SK-N-MC (cell line): ENCODE data around the gene ITSN1.
"Not testable (repeated sequence)": the region's sequence is repeated elsewhere in the genome, so short reads cannot be mapped to it uniquely, and the experiment has no call there.

Experiments used
- DNase-seq: peaks from one replicate; pipeline ENCODE4 v3.0.0-alpha.2; 2011; ENCODE audit warnings: low read depth, low spot score
- H3K27ac ChIP-seq: fragments of 200-600 bp; sonication (generic); 2 replicates; pipeline ENCODE4 v1.5.1; 2016; ENCODE audit warnings: mixed run types
- H3K36me3 ChIP-seq: fragments of 200-600 bp; sonication (generic); 2 replicates; pipeline ENCODE4 v1.6.1; 2017; ENCODE audit warnings: antibody characterized with exemption, low read length, mixed read lengths; ENCODE audit not compliant: insufficient read depth
- H3K4me3 ChIP-seq: fragments of 200-600 bp; sonication (generic); 2 replicates; pipeline ENCODE4 v1.5.1; 2016
- H3K9ac ChIP-seq: fragments of 200-600 bp; sonication (generic); 2 replicates; pipeline ENCODE4 v1.8.0; 2017; ENCODE audit warnings: mixed run types, mixed read lengths; ENCODE audit not compliant: insufficient read length
- H3K9me3 ChIP-seq: fragments of 200-600 bp; sonication (generic); 2 replicates; pipeline ENCODE4 v1.6.1; 2017; ENCODE audit warnings: low read depth, mild to moderate bottlenecking, antibody characterized with exemption, low read length, moderate library complexity, mixed read lengths
- EZH2 ChIP-seq: fragments of 200-600 bp; sonication (generic); IDR thresholded peaks from one replicate; pipeline ENCODE4 v1.6.1; 2017; ENCODE audit warnings: antibody characterized with exemption
- FOXP2 ChIP-seq: optimal IDR thresholded peaks from 2 replicates; pipeline ENCODE3; 2011; ENCODE audit warnings: mild to moderate bottlenecking, moderate library complexity; ENCODE audit not compliant: insufficient read depth; ENCODE audit errors: extremely low read length, control extremely low read depth
- POLR2AphosphoS5 ChIP-seq: IDR thresholded peaks from 2 replicates; pipeline ENCODE4 v1.6.1; 2012; ENCODE audit warnings: mild to moderate bottlenecking, low read depth, low read length, borderline replicate concordance

The ITSN1 gene

GRCh38 chr21:33856893-33857527, 214.7 kb downstream of the ITSN1 start:
- Histone ChIP-seq H3K36me3 (no peaks in the 10 kb centered on the region), H3K4me3 (no peak overlapping the region), H3K27ac (no peak overlapping the region), H3K9ac (no peak overlapping the region), H3K9me3 (no peaks in the 10 kb centered on the region)
- TF ChIP-seq POLR2AphosphoS5 (no peak), EZH2 (no peak), FOXP2 (no peak)
- DNase-seq: no peak

- DNase-seq: no peak
- H3K4me3 ChIP-seq: no peak overlapping the region
- TF ChIP-seq EZH2 (no peak), FOXP2 (no peak)
- H3K9ac ChIP-seq: no peak overlapping the region
- no peak overlapping the region for H3K27ac ChIP-seq
- no peaks in the 10 kb centered on the region for H3K36me3 ChIP-seq
- H3K9me3 ChIP-seq: no peaks in the 10 kb centered on the region
Observed at GRCh38 chr21:33857846-33858666, 215.8 kb downstream of the ITSN1 start.

GRCh38 chr21:33858667-33859372, 216.5 kb downstream of the ITSN1 start:
- H3K36me3 ChIP-seq: no peaks in the 10 kb centered on the region
- no peak for DNase-seq
- no peak overlapping the region for H3K27ac ChIP-seq
- TF ChIP-seq EZH2: no peak
- no peak for TF ChIP-seq FOXP2
- no peak for TF ChIP-seq POLR2AphosphoS5
- H3K9me3 ChIP-seq: no peaks in the 10 kb centered on the region
- H3K9ac ChIP-seq: no peak overlapping the region
- H3K4me3 ChIP-seq: no peak overlapping the region

- Histone ChIP-seq H3K27ac (no peak overlapping the region), H3K4me3 (no peak overlapping the region), H3K9me3 (no peaks in the 10 kb centered on the region), H3K36me3 (no peaks in the 10 kb centered on the region), H3K9ac (no peak overlapping the region)
- no peak for DNase-seq
- no peak for TF ChIP-seq POLR2AphosphoS5
- TF ChIP-seq FOXP2: no peak
- no peak for TF ChIP-seq EZH2
Observed at GRCh38 chr21:33859373-33860102, 217.2 kb downstream of the ITSN1 start.

- Histone ChIP-seq H3K4me3 (no peak overlapping the region), H3K9ac (no peak overlapping the region), H3K36me3 (no peaks in the 10 kb centered on the region), H3K9me3 (no peaks in the 10 kb centered on the region), H3K27ac (no peak overlapping the region)
- DNase-seq: no peak
- TF ChIP-seq POLR2AphosphoS5 (no peak), FOXP2 (no peak), EZH2 (no peak)
Observed at GRCh38 chr21:33860332-33860879, 218.1 kb downstream of the ITSN1 start.

GRCh38 chr21:33861125-33861524, 218.8 kb downstream of the ITSN1 start:
- Histone ChIP-seq H3K4me3 (no peak overlapping the region), H3K9me3 (no peaks in the 10 kb centered on the region), H3K36me3 (no peaks in the 10 kb centered on the region), H3K27ac (no peak overlapping the region), H3K9ac (no peak overlapping the region)
- DNase-seq: no peak
- TF ChIP-seq POLR2AphosphoS5: no peak
- no peak for TF ChIP-seq EZH2
- TF ChIP-seq FOXP2: no peak

GRCh38 chr21:33863191-33863590, 220.9 kb downstream of the ITSN1 start:
- H3K36me3 ChIP-seq, H3K9ac ChIP-seq, H3K9me3 ChIP-seq, H3K27ac ChIP-seq, H3K4me3 ChIP-seq, DNase-seq: not testable (repeated sequence)

GRCh38 chr21:33864150-33864549, 221.8 kb downstream of the ITSN1 start:
- Histone ChIP-seq H3K36me3 (no peaks in the 10 kb centered on the region), H3K4me3 (no peak overlapping the region), H3K27ac (no peak overlapping the region), H3K9ac (no peak overlapping the region), H3K9me3 (no peaks in the 10 kb centered on the region)
- no peak for DNase-seq
- TF ChIP-seq POLR2AphosphoS5: no peak
- no peak for TF ChIP-seq FOXP2
- no peak for TF ChIP-seq EZH2
